GM18499 (cell line): ENCODE data around the gene DUSP28.

Experiments used
- ATAC-seq: cut with Tn5 transposase; IDR thresholded peaks from one replicate; pipeline ENCODE4 v1.9.1; 2021; ENCODE audit warnings: moderate number of reproducible peaks; ENCODE audit not compliant: insufficient read depth, unreplicated experiment

The DUSP28 gene

DNA sequence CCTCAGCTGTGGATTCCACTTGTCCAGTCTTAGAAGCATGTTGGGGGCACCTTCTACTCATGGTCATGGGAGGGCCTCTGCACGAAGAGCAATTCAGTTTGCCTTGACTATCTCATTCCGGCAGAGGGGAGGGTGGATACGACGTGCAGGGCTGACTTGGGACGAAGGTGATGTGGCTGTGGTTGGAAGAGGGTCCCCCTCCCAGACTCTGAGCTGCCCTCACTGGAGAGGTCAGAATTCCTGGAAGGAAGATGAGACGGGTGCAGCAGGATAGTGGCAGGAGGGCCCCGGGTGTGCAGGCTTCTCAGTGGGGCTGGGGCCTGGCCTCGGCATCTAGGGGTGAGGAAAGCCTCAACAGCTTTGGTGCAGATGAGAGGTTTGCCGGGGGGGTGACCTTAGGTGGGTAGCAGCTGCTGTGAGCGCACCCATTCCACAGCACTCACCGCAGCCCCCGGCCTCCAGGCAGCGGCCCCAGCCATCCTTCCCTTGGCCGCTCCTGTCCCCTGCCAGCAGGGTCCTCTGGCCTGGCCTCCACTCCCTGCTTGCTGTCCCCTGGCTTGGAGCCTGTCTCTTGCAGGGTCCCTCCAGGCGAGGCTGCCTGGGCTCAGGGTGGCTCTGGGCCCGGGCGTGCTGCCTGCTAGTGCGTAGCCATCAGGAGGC lies 11.3 kb downstream of the DUSP28 start:
- no peak for ATAC-seq

DNA sequence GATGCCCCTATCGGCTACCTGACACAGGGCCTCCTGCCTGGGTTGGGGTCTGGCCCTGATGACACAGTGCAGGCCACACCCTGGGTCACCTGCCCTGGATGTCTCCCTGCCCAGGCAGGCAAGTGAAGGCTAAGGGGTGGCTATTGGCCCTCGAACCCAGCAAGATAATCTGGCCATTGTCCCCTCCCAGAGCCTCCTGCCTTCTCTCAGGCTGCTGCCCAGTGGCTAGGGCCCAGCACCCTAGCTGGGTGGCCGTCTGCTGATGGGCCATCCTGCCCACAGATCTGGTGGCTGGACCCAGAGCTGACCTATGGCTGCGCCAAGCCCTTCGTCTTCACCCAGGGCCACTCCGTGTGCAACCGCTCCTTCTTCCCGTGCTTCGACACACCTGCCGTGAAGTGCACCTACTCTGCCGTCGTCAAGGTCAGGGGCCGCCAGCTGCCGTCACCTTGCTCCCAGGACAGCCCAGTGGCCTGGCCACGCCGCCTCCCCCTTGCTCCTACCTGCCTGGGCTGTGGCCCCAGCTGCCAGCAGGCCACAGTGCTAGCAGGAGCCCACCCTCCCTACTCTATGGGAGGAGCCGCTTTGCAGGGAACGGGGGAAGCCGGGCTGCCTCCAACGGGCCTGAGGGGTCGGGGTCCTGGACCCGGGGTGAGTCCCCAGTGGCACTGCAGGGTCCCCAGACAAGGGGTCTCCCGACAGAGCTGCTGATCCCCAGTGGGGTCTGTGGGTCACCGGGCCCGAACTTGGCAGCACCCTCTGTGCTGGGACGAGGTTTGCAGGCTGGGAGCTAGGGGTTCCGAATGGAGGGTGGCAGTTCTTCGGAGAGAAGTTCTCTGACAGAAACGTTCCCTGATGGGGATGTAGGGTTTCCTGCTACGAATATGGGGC lies 12.2 kb downstream of the DUSP28 start:
- ATAC-seq = no peak

- ATAC-seq = no peak
Measured at GRCh38 chr2:240573071-240573515, 12.9 kb downstream of the DUSP28 start.

- no peak for ATAC-seq
Measured at GRCh38 chr2:240573516-240574385, 13.6 kb downstream of the DUSP28 start.

GRCh38 chr2:240574386-240575100 lies 14.4 kb downstream of the DUSP28 start:
- ATAC-seq = no peak

- no peak for ATAC-seq
Measured at GRCh38 chr2:240575101-240575965, 15.2 kb downstream of the DUSP28 start.

- ATAC-seq = no peak
Measured at GRCh38 chr2:240576036-240576435, 15.9 kb downstream of the DUSP28 start.

DNA sequence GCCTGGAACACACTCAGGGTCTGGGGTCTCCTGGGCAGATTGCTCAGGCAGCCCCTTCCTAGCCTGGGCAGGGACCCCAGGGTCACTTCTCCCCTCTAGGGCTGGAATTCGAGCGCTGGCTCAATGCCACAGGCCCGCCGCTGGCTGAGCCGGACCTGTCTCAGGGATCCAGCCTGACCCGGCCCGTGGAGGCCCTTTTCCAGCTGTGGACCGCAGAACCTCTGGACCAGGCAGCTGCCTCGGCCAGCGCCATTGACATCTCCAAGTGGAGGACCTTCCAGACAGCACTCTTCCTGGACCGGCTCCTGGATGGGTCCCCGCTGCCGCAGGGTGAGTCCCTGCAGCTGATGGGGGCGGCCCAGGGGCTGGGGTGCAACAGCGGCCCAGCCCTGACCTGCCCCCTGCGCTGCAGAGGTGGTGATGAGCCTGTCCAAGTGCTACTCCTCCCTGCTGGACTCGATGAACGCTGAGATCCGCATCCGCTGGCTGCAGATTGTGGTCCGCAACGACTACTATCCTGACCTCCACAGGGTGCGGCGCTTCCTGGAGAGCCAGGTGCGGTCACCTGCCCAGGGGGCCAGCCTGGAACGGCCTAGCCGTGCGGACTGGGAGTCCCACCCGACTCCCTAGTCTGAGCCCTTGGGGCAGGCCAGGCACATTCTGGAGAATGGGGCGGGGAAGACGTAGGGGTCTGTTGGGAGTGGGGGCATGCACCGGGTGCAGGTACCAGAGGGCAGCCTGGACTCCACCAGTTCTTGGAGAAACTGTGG lies 16.5 kb downstream of the DUSP28 start:
- ATAC-seq = no peak

DNA sequence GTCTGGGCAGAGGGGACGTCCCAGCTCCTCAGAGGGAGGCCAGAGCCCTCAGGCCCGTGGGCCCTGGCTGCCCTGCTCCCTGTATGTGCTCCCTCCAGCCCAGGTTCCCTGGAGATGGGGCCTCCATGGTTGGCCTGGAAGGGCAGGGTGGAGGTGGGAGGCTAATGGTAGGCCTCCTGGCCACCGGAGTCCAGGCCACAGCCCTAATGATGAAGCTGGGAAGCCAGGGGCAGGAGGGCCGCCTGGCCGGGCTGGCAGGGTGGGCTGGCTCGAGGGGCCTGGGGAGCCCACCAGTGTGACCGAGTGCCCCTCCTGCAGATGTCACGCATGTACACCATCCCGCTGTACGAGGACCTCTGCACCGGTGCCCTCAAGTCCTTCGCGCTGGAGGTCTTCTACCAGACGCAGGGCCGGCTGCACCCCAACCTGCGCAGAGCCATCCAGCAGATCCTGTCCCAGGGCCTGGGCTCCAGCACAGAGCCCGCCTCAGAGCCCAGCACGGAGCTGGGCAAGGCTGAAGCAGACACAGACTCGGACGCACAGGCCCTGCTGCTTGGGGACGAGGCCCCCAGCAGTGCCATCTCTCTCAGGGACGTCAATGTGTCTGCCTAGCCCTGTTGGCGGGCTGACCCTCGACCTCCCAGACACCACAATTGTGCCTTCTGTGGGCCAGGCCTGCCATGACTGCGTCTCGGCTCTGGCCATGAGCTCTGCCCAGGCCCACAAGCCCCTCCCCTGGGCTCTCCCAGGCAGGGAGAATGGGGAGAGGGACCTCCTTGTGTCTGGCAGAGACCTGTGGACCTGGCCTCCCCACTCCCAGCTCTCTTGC lies 17.3 kb downstream of the DUSP28 start:
- no peak for ATAC-seq

DNA sequence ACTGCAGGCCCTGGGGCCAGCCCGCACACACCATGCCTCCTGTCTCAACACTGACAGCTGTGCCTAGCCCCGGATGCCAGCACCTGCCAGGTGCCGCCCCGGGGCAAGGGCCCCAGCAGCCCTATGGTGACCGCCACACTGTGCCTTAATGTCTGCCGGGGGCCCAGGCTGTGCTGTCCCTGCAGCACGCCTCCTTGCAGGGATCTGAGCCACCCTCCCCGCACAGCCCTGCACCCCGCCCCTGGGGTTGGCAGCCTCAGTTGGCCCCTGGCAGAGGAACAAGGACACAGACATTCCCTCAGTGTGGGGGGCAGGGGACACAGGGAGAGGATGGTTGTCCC lies 17.9 kb downstream of the DUSP28 start:
- ATAC-seq = no peak

GRCh38 chr2:240578488-240578887 lies 18.3 kb downstream of the DUSP28 start:
- ATAC-seq = no peak

- ATAC-seq = no peak
Measured at GRCh38 chr2:240579071-240579762, 19.1 kb downstream of the DUSP28 start.

GRCh38 chr2:240579771-240580614 lies 19.8 kb downstream of the DUSP28 start:
- ATAC-seq = no peak

GRCh38 chr2:240581811-240582210 lies 21.7 kb downstream of the DUSP28 start:
- no peak for ATAC-seq

GRCh38 chr2:240582781-240583180 lies 22.6 kb downstream of the DUSP28 start:
- ATAC-seq = no peak

GRCh38 chr2:240583774-240584173 lies 23.6 kb downstream of the DUSP28 start:
- ATAC-seq = no peak
